NCI-H82 treated with DMSO at 0.1 percent for 48 hours (cell line): ENCODE data around the gene RASGRP1.
"Not testable (repeated sequence)": the region's sequence is repeated elsewhere in the genome, so short reads cannot be mapped to it uniquely, and the experiment has no call there.

Experiments used
- DNase-seq: peaks from one replicate; lab custom pipeline; 2025; ENCODE audit not compliant: unreplicated experiment; lab: John Stamatoyannopoulos, UW

Gene RASGRP1

DNA sequence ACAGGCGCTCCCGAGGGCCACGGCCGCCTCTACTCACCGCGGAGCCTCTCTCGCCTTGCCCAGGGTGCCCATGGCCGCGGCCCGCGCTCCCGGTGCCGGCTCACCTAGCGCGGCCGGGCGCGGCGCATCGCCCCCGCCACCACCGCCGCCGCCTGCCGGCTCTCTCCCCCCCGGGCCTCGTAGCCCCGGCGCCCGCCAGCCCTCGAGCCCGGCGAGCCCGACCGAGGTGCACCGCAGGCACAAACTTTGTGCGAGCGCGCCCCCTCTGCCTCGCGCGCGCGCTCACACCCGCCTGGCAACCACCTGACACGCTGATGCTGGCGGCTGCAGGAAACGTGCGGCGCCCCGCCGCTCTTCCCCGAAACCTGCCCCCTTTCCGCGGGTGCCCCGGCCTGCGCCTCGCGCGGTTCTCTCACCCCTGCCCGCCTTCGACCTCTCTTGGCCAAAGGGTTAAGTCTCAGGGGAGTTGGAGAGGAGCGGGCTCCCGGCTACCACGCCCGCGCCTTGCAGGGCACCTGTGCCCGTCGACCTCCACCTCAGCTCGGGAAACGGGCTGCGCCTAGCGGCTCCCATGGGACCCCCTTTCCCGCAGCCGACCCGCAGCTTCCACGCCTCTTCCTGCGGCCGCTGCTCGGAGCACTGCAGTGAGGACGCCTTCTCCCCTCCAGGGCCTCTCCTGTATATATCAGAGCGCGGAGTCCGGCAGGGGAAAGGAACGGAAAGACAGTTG, at the start of gene RASGRP1:
Gene RASGRP1, minus strand, starts transcription at position 258 of the 730 bp plus-strand sequence. Its CDS starts 186 bp downstream, at position 72.
- DNase-seq = no peak

- no peak for DNase-seq
Observed at GRCh38 chr15:38613085-38613484, 48.5 kb upstream of the RASGRP1 start.

- no peak for DNase-seq
Observed at GRCh38 chr15:38612159-38612863, 47.7 kb upstream of the RASGRP1 start.

DNA sequence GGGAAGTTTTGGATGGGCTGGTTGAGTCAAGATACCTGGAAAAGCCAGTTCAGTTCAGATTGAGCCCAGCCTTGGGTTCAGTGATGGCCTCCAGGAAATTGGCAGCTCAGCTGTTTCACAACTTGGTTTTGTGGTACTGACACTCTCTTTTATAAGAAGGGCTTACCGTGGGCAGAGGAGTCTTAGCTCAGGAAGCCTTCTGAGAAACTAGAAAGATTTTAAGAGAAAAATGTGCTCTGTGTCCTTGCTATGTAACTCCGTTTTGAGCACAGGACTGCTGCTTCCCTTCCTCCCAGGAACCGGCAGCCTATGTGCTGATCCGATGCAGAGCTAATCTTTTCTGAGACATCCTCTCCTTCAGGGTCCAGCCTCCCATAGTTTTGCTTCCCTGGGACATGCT, 46.6 kb upstream of the RASGRP1 start:
- no peak for DNase-seq

DNA sequence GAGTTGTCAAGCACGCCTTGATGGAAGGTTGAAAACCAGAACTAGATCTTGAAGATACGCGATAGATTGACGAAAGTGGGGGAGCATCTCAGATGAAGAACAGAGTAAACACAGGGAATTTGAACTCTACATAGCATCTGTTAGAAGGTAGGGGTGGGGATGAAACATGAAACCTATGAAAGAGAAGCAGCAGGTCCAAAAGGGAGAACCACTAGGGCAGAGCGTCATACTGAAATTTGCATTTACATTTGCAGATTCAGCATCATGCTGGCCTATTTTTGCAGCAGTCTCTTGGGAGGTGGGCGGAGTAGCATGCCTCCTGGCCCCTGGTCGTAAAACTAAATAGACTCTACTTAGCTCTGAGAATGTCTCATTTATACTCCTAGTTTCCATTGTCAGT, 46.1 kb upstream of the RASGRP1 start:
- DNase-seq = no peak

DNA sequence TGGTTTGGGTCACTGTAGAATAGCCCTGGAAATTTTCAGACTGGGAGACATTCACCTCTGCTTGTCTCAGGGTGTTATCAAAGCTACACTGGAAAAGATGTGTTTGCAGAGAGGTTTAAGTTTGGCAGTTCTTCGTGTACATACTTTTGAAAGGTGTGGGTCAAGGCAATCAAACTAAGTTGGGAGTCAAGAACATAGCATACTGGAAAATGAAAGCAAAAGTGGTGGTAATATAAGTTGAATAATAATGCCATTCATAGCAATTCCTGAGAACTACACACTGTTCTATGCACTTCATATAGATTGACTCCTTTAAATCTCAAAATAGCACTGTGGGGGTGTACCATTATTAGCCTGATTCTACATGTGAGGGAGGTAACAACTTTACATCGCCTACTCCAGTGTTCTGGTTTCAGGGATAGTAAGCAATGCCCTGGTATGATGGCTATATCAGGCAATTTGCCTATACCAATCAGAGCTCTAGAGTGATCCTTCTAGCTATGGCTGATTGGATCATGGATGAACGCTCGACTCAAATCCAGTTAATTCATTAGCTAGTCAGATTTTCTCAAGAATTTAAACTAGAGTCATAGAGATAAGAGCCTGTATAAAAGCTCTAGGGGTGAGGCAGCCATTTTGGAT, 44.6 kb upstream of the RASGRP1 start:
- no peak for DNase-seq

DNA sequence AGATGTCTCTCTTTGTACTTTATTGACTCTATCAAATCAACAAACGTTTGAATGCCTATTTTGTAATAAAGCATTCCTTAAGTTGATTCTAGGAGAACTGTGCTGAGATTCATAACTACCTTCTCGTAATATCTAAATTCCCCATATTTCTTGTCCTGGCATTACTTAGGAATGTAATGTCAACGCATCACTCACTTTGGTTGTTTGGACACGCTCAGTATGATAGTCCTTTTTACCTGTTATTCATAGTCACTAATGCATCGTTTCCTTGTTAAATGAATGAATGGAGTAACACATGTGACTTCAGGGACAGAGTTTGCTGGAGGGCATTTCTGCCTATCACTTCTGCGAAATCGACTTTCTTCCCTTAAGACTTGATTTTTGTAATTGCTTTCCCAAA, 44.1 kb upstream of the RASGRP1 start:
- DNase-seq = no peak

- DNase-seq = no peak
Observed at GRCh38 chr15:38605744-38606143, 41.1 kb upstream of the RASGRP1 start.

GRCh38 chr15:38603672-38604071, 39.1 kb upstream of the RASGRP1 start:
- no peak for DNase-seq

DNA sequence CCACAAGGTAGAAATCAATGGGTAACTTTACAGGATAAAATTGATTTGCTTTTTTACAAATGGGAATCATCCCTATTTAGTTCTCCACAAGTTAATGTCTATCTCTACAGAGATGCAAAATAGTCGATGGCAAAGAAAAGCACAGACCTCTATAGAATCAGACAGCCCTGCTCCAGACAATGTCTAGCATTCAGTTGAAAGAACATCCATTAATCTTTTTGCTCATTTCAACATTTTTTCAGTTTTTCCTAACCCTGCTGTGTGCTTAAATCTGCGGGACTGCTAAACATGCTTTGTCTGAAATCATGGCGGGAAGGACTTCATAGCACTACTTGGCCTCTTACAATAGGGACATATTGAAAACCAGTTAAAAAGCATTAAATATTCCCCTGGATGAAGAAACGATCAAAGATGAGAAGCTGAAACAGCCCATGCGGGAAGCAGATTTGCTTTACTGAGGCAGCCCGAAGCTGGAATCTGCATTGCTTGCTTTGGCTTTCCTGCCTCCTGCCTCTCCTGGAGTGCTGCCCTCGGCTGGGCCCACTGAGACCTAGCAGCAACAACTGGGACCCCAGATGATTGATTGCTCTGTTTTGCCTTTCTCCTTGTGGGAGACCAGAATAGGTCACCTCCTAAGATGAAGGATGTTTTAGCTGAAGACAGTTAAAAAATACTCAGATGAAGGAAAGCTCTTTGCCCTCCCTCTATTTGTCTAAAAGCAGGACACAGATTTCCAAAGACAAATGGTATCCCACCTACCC, 38.5 kb upstream of the RASGRP1 start:
- DNase-seq = no peak

GRCh38 chr15:38600236-38600635, 35.6 kb upstream of the RASGRP1 start:
- DNase-seq = no peak

- no peak for DNase-seq
Observed at GRCh38 chr15:38598749-38599148, 34.1 kb upstream of the RASGRP1 start.

- no peak for DNase-seq
Observed at GRCh38 chr15:38597219-38597800, 32.7 kb upstream of the RASGRP1 start.

- DNase-seq = no peak
Observed at GRCh38 chr15:38593524-38593923, 28.9 kb upstream of the RASGRP1 start.

- DNase-seq = no peak
Observed at GRCh38 chr15:38589502-38589901, 24.9 kb upstream of the RASGRP1 start.

GRCh38 chr15:38588672-38589071, 24.1 kb upstream of the RASGRP1 start:
- no peak for DNase-seq

GRCh38 chr15:38587214-38587613, 22.6 kb upstream of the RASGRP1 start:
- no peak for DNase-seq

DNA sequence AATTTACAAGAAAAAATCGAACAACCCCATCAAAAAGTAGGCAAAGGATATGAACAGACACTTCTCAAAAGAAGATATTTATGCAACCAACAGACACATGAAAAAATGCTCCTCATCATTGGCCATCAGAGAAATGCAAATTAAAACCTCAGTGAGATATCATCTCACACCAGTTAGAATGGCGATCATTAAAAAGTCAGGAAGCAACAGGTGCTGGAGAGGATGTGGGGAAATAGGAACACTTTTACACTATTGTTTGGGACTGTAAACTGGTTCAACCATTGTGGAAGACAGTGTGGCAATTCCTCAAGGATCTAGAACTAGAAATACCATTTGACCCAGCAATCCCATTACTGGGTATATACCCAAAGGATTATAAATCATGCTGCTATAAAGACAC, 21.4 kb upstream of the RASGRP1 start:
- DNase-seq = not testable (repeated sequence)

DNA sequence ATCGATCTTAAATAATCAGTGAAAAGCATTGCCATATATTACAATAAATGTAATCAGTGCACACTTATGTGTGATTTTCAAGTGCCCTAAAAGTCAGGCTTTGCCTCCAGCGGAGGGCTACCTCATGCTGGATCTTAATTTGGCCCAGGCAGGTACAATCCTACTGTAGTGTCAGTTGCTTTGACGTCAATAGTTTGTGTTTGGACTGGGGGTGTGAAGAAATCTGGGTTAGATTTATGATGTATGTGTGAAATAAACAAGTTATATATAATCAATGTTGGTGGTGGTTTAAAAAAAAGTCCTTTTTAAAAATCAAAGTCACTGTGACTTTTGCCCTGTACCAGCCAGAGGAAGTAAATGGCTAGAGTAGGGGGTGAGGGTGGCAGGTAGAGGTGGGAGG, 14.0 kb upstream of the RASGRP1 start:
- DNase-seq = no peak

- DNase-seq = no peak
Observed at GRCh38 chr15:38577424-38577987, 12.9 kb upstream of the RASGRP1 start.

DNA sequence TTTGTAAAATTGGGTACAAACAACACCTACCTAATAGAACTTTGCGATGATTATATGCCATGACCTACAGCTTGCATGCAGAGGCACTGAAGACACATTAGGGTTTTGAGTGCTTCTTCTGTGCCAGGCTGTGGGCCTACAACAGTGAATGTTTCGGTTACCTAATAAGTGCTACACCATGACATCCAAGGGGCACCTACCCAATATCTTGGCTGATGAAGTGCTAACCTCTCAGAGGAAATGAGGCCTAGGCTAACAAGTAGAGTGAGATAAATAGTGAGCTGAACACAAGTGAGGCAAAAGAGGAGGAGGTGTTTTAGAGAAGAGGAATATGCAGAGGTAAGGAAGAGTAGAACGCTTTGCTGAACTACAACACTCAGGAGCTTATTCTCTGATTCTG, 12.2 kb upstream of the RASGRP1 start:
- DNase-seq = no peak
